GM12864 (cell line): Measurements from ENCODE around the gene MAST2.
A peak's percentile ranks its signal among the peaks of the same experiment; 100 is the strongest.

Experiments used
- DNase-seq: peaks from one replicate; pipeline ENCODE4 v3.0.0-alpha.2; 2011; ENCODE audit warnings: low read depth
- H3K4me3 ChIP-seq: 2 replicates; pipeline ENCODE4 v1.5.1; 2011; ENCODE audit warnings: mild to moderate bottlenecking, low read depth, low read length, control low read depth
- TF ChIP-seq, protein P1 (sequence below): IDR thresholded peaks from 2 replicates; pipeline ENCODE4 v1.5.1; 2011; ENCODE audit warnings: low read depth, mild to moderate bottlenecking, moderate library complexity, low read length, control low read depth, inconsistent platforms; ENCODE audit errors: missing control alignments

The MAST2 gene

DNA sequence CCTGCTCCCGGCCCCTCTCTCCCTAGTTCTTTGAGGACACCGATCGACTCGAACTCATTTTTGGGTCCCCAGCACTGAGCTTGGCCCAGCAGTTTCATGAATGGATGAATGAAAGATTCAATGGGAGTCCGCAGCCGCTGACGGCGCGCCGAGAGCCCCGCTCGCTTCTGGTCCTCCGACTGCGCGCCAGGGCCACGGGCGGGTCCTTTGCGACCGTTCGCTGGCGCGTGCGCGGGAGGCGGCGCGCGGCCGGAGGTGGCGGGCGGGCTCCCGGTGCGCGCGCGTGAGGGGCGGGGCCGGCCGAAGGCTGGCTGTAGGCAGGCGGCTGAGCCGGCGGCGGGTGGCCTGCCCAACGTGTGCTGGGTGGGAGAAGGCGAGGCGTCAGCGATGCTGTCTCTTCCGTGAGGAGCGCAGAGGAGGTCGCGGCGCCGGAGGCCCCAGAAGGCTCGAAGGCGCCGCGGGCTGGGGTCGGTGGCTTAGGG, at the start of gene MAST2:
TSS of gene MAST2 (plus strand) at position 314 of the 482 bp plus-strand sequence. CDS start 284 bp downstream, outside the sequence.
- TF ChIP-seq, protein P1, sequence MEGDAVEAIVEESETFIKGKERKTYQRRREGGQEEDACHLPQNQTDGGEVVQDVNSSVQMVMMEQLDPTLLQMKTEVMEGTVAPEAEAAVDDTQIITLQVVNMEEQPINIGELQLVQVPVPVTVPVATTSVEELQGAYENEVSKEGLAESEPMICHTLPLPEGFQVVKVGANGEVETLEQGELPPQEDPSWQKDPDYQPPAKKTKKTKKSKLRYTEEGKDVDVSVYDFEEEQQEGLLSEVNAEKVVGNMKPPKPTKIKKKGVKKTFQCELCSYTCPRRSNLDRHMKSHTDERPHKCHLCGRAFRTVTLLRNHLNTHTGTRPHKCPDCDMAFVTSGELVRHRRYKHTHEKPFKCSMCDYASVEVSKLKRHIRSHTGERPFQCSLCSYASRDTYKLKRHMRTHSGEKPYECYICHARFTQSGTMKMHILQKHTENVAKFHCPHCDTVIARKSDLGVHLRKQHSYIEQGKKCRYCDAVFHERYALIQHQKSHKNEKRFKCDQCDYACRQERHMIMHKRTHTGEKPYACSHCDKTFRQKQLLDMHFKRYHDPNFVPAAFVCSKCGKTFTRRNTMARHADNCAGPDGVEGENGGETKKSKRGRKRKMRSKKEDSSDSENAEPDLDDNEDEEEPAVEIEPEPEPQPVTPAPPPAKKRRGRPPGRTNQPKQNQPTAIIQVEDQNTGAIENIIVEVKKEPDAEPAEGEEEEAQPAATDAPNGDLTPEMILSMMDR = no peak
- peak; percentile 41 for DNase-seq
- peak within 1 kb of the TSS; percentile 86 for H3K4me3 ChIP-seq

DNA sequence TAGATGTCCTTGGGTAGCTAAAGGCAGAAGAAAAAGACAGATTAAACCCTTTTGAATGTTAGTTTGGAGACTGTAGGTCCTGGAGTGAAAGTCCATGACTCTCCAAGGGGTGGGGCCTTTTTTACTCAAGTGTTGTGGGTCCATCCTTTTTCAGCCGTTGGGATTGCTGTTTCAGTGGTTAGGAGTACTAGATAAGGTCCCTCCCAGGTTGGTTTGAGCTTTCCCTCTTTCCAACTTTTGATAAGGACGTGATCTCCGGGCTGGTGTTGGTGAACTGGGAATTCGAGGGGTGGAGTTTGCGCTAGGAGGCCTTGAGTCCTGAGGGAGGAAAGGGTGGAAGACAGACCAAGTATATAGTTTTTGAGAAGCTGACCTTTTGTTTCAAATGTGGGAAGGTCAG, 47.7 kb upstream of the MAST2 start:
- TF ChIP-seq, protein P1 = no peak
- no peak for DNase-seq
- H3K4me3 ChIP-seq = no peak overlapping the region

DNA sequence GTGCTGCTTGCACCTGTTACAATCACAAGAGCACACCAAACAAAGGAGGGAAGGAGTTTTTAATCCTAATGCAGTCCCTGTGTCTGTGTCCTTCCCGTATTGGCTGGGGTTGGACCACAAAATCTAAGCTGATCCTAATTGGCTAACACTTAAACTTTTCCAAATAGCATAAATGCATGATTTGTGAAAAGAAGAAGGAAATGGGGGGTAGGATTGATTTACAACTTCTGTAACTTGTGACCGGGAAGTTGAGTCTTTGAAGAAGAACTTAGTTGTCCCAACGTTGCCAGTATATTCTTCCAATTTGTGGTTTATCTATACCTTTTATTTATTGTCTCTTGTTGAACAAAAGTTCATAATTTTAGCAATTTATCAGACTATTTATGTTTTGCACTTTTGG, 41.1 kb upstream of the MAST2 start:
- DNase-seq = no peak
- TF ChIP-seq, protein P1 = no peak
- H3K4me3 ChIP-seq = no peak overlapping the region

DNA sequence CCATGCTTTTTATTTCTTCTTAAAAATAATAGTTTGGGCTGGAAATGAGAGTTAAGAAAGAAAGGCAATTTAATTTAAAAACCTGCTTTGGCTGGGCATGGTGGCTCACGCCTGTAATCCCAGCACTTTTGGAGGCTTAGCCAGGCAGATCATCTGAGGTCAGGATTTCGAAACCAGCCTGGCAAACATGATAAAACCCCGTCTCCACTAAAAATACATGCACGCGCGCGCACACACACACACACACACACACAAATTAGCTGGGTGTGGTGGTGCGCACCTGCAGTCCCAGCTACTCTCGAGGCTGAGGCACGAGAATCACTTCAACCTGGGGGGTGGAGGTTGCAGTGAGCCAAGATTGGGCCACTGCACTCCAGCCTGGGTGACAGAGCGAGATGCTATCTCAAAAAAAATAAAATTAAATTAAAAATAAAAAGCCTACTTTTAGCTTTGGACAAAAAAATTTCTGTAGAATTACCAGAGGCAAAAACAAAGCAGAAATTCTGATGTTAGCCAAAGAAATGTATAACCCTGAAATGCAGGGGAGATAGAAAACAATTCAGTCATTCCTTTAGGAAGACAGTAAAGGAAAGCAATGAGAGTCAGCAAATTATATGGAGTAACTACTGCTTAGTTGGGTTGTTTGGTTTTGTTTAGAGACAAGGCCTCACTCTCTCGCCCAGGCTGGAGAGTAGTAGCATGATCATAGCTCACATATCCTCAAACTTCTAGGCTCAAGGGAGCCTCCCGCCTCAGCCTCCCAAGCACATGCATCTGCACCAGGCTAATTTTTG, 37.2 kb upstream of the MAST2 start:
- no peak for DNase-seq
- no peak overlapping the region for H3K4me3 ChIP-seq
- TF ChIP-seq, protein P1 = no peak

DNA sequence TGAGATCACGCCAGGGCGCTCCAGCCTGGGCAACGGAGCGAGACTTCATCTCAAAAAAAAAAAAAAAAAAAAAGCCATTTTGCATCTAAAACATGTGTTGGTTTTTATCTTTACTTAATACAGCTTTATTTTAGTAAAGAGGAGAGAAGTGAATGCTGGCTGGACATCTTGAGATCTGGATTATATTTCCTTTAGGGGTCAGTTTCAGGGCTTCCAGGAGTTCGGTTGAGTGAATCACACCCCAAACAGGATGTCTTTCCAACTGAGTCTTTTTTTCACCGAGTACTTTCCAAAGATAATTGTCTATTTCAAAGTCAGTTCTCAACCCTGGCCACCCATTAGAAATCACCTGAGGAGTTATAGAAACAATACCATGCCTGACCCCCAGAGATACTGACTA, 36.4 kb upstream of the MAST2 start:
- DNase-seq = no peak
- no peak overlapping the region for H3K4me3 ChIP-seq
- TF ChIP-seq, protein P1 = no peak

DNA sequence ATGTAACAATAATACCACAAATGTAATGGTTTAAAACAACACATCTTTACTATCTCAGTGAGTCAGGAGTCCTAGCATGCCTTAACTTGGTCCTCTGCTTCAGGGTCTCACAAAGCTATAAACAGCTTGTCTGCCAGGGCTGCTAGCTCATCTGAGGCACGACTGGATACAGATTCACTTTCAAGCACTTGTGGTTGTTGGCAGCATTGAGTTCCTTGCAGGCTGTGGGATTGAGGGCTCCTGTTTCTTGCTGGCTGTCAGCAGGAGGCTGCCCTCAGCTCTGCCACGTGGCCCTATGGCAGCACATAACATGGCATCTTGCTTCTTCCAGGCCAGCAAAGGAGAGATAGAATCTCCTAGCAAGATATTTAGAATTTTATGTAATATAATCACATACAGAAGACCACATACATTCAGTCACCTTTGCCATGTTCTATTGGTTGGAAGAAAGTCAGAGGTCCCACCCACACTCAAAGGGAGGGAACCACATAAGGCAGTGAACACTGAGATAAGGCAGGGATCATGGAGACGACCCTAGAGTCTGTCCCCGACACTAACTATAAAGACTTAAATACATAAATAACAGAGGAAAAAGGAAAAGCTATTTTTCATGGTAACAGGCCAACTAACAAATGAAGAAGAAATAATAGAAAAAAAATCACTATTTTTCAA, 34.0 kb upstream of the MAST2 start:
- no peak overlapping the region for H3K4me3 ChIP-seq
- DNase-seq = no peak
- TF ChIP-seq, protein P1 = no peak
